ENCODE measurements around the gene VTI1A.

VTI1A gene

DNA sequence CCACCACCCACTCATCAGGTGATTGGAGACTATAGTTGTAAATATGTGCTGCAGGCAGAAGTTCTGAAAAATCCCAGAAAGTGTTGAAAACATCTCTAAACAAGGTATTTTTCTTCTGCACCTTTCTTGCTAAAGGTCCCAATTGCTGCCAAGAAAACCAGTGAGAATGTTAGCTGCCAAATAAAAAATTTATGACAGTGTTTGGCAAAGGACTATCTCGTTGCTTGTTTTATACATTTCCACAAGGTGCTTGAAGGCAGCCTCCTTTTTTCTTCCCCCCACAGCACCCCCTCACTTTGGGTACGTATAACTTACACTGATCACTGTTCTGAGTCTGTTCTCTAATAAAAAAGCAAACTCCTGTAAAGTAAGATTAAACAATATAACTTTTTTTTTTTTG, 344.4 kb downstream of the VTI1A start:
- no peak for DNase-seq

DNA sequence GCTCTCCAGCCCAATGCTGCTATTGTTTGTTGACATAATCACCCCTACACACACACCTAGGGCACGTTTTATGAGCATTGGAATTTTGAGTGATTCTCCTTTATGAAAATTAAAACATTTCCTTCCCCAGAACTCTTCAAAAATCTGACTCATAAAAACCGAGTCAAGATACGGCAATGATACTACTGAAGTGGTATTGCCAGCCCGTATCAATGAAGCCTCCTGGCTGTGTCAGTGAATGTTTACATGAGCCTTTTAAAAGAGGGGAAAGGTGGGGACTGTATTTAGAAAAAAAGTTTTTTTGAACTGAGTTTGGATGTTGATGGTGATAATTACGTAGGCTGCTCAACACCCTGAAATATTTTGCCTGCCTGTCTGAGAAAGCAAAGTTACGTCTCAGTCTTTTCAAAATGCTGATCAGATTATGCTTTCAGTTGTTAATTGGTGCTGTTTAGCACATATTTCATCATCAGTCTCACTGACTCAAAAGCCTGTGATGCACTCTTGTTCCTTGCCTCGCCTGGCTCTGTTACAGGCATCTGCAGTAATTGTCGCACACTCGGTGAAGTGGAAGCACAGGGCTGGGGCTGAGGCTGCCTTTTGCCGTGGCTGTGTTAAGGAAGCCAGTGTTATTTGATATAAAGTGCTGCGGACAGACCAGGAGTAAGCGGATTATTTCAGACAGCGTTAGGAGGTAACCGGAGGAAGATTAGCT, 345.6 kb downstream of the VTI1A start:
- DNase-seq, result no peak

DNA sequence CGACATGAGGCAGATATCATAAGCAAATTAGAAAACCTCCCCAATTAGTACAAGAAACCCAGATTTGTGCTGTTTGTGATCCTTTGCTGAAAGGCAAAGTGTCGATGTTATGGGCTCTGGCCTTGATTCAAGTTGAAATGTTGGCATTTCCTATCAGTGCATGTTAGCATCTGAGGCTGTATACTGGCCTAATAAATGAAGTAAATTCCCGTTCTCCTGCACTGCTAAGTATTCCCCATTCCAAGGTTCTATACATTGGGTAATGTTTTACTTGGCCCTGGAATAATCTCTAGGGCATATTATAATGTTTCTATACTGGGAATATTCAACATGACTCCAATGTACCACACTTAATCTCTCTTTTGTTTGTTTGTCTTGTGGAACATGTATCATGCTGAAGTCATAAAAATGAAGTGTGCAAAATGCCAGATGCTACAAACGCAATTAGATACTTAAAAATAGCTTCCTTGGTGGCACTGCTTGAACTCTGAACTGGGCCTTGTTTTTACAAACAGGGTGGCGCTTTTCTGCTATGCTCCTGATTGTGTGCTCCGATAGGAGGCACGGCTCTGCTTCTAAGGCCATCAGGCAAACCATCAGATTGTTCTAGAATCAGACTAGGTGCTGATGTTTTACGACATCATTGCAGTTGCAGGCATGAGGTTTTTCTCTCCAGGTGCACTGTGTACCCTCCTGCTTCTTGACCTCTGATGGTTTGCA, 346.3 kb downstream of the VTI1A start:
- no peak for DNase-seq

DNA sequence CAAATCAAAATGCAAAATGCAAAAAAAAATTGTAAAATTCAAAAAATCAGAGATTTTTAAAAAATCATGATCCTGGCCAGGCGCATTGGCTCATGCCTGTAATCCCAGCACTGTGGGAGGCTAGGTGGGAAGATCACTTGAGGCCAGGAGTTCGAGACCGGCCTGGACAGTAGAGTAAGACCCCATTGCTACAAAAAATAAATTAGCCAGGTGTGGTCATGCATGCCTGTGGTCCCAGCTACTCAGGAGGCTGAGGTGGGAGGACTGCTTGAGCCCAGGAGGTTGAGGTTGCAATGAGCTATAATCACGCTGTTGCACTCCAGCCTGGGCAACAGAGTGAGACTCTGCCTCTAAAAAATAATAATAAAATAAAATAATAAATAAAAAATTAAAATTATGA, 347.2 kb downstream of the VTI1A start:
- no peak for DNase-seq

DNA sequence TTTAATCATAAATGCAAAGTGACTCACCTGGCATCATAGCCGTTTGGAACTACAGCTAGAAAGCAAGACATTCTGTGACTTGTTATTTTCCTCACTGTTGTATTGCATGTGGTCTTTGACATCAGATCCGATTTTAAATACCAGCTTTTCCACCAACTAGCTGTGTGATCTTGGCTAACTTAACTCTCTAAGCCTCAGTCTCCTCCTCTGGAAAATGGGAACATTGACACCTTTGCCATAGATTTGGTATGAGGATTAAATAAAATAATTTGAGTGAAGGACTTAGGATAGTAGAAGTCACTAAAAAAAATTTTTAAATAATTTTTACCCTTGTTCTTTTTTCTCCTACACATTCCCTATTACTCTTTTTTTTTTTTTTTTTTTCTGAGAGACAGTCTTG, 348.1 kb downstream of the VTI1A start:
- no peak for DNase-seq

DNA sequence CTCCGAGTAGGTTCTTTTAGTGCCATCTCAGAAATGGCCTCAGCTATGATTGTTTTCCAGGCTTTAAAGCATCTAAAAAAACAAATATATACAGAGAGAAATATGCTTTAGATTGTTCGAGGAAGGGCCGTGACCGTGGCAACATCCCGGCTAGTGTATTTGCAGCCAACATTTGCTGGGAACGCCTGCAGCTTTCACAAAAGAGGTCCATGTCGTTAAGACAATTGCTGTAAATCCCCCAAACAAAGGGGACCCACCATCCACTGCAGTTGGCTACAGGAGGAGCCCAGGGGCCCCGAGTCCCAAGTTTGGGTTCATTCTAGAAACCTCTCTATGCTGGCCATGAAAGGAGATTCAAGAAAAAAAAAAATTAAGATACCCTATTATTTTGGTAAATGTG, 350.2 kb downstream of the VTI1A start:
- no peak for DNase-seq

DNA sequence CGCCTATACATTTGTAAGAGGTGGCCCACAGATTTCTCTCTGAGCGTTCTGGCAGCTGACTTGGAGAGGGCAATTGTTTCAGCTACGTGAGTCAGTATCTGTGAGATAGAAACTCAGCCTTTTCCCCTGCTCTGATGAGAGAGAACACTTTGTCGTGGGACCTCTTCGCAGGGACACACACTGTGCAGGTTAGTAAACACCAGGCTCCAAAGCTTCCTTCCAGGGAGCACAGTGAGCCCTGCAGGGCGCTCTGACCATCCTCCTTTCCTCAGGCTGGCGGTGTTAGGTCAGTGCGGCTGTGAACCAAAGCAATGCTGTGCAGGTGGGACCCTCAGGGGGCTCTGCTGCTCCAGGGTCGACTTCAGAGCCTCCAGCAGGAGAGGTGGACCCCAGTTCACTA, 350.8 kb downstream of the VTI1A start:
- DNase-seq, result no peak

DNA sequence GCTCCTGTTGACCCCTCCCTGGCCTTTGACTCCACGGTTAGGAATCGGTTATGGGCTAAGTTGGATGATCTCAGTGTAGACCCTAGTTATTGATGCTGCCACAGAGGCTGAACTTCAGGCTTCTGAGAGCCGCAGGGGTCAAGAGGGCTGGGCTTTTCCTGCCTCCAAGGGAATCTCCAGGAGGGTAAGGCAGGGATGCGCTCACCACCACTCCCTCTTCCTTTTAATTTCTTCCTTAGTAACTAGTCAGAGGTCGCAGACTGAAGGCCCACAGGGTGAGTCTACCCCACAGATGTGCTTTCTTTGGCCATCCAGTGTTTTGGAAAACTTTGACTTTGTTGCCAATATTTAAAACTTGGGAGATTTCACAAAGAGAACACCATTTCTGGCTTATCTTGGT, 352.0 kb downstream of the VTI1A start:
- DNase-seq, result no peak

DNA sequence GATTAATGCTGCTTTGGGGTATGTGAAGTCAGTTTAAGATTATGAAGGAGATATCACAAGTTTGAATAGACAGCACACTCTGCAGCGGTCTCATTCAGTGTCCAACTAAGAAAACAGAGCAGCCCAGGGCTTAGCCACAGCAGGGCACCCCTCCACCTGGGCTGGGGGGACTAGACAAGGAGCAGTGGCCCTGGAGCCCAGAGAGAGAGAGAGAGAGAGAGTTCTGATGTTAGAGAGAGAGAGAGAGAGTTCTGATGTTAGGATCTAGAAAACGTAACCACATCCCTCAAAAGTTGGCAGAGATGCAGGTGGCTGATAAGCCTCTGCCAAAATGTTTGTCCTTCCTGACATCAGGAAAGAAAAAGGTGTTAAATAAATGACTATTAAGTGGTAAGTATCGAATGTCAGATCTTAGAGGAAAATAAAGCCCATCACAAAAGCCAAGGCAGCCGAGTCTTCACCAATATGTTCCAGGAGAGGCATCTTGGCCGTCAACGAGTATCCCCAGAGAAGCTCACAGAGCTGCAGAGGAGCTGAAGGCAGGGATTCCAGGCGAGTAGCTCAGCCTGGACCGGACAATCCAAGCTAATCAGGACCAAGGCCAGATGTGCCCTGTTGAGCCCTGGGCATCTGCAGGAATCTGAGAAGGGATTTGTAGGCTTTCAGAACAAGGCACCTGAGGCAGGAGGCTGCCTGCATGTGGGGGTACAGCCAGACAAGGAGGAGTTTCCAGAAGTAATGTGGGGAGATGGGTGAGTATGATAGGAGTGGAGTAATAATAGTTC, 352.9 kb downstream of the VTI1A start:
- DNase-seq, result no peak

DNA sequence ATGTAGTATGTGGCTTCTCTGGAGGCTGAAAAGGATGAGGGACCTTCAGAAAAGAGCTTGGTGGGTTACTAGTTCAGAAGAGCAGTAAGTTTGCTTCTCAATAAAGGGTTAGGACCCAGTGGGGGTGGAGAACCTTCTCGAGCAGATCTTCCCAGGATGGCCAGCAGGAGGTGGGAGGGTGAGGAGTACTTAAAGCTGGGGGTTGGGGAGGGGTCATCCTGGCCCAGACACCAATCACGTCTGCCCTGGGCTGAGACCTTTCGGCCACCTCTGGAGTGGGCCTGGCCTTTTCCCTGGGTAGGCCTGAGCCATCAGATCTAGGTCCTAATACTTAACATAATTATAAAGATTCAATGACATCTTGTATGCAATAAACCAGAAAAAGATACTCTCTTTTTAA, 354.0 kb downstream of the VTI1A start:
- no peak for DNase-seq

DNA sequence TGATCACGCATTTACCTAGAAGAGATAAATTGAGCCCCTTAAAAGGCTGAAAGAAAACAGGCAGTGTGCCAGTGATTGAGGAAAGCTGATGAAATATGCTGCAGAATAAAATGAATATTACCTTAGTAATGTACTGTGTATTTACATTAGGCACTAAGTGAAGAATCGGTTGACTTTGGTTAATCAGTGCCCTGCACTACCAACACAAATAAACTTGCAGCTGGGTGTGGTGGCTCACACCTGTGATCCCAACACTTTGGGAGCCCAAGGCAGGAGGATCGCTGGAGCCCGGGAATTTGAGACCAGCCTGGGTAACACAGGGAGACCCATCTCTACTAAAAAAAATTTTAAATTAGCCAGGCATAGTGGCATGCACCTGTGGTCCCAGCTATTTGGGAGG, 354.7 kb downstream of the VTI1A start:
- DNase-seq, result no peak

DNA sequence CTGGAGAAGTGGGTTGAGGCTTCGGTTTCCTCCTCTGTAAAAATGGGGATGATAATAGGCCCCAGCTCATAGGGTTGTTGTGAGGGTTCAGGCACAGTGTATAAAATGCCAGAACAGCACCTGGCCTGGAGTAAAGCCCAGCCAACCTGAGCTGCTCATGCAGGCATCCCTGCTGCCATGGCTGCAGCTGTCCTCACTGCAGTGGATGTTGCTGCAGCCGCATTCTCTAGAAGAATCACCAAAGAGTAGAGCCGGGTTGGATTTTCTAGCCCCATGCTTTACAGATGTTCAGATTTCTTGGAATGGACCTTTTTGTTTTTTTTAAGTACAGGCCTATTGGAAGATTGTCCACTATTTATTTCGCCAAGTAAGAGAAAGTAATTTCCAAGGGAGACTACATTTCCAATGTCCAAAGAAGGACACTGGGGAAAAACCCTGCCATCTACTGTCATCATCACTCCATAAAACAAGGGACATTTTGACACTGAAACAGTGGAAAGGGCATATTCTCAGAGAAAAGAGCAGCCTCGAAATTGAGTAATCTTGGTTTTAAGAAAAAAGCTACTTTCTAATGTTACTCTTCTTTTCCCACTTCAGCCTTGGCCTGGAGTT, 355.5 kb downstream of the VTI1A start:
- no peak for DNase-seq

DNA sequence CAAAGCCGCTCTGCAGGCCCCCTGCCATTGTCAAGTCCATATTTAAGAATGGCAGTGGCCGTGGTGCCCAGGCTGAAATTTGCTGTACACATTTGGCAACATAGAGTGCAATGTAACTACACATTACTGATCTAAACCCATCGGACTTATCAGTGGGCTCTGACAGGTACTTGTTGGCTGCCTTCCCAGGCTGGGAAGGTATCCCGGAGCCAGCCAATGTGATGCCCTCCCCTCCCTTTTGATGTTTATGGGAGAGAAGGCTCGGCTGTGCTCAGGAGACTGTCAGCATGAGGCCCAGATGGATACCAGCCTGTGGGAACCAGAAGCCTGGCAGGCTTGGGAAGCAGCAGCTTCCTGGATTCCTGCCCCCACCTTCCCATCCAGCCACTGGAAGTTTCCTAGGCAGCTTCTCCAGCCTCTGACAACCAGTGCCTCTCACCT, 357.0 kb downstream of the VTI1A start:
- DNase-seq, result no peak

DNA sequence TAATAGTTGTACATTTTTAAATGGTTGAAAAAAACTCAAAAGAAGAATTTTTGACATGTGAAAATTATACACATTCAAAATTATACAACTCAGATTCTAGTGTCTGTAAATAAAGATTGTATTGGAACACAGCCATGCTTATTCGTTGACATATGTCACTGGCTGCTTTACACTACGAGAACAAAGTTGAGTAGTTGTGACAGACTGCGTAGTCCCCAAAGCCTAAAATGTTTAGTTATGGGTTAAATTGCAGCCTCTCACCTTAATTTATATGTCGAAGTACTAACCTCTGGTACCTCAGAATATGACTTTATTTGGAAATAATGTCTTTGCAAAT, 358.2 kb downstream of the VTI1A start:
- DNase-seq, result no peak

DNA sequence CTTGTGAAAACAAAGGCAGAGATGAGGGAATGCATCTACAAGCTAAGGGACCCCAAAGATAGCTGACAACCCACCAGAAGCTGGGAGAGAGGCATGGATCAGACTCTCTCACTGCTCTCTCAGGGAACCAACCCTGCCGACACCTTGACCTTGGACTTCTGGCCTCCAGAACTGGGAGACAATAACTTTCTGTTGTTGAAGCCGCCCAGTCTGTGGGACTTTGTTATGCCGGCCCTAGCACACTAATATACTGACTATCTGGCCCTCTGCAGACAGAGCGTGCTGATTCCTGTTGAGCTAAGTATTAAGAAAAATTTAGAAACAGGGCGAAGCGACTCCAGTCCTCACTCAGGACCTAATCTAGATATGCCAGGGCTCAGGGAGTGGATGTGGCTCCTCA, 358.7 kb downstream of the VTI1A start:
- no peak for DNase-seq

DNA sequence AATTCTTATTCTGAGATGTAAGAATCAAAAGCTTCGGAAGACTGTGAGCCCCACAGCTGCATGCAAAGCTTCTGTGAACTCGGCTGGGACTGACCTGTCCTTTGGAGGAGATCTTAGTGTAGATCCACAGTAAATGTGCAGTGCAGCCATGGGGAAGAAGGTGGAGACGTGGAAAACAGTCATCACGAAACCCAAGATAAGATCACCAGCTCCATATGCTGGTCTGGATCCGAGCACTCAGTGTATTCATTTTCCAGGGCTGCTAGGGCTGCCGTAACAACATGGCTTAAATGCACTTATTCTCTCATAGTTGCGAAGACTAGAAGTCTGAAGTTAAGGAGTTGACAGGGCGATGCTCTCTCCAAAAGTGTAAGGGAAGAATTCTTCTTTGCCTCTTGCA, 360.0 kb downstream of the VTI1A start:
- DNase-seq, result no peak

DNA sequence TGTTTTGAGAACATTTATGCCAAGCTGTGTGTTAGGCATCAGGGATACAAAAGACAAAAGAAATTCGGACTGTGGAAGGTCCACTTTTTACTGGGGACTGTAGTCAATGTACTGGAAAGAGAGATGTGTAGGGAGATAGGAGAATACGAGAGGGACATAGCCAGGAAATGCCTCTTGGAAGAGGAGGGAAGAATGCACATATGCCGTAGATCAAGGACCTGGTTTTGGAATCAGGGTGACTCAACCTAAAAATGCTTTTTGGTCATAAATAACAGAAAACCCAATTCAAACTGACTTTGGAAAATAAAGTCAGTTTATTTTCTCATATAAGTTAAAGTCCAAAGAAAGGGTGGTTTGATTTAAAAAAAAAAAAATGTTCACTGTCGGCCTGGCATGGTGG, 362.7 kb downstream of the VTI1A start:
- DNase-seq, result no peak

DNA sequence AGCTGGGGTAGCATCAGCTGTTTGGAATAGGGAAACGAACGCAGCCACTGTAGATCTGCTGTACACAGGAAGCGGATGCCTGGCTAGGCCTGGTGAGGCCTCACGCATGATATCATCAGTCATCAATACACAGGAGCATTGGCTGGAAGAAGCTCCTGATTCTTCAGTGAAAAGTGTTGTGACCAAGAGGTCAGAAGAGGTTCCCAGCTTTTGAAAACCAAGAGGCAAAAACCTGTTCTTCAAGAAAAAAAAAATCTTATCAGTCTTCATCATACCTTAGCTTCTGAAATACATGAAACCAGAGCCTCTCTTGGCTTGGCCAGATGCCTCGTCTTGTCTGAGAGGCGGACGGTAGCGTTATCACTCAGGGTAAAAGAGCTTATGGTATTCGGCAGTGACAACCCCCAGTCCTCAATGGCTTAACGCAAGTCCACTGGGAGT, 363.7 kb downstream of the VTI1A start:
- no peak for DNase-seq

DNA sequence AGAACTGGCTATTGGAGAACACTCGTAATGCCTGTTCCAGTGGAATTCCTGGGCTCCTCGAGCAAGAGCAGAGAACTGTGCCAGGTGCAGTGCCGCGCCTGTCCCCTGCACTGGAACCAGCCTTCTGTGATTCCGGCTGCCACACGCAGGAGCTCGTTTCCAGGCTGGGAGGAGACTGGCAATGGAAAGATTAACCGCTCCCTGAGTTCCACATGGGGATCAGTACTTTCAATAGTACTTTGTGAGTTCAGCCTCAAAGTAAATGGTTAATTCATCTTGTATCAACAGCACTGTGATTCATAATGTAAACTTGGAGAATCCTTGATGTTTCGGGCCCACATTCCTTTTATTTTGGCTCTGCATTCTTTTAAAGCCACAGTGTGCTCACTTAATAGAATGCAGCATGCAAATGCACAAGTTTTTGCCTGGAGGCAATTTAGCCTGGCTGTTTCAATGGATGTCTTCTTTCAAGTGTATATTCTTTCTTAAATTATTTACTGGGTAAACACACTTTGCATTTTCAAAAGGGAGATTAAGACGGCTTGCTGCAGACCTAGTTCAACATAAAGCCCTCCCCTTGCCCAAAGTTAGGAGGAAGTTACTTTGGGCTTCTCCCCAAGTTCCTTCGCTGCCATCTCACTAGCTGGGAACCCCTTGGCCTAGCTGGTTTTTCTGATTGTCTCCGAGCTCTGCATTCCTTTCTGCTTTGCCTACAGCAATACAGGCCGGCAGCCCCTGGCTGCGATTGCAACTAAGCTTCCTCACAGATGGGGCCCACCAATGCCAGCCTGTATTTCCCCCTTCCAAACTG, 364.9 kb downstream of the VTI1A start:
- no peak for DNase-seq

DNA sequence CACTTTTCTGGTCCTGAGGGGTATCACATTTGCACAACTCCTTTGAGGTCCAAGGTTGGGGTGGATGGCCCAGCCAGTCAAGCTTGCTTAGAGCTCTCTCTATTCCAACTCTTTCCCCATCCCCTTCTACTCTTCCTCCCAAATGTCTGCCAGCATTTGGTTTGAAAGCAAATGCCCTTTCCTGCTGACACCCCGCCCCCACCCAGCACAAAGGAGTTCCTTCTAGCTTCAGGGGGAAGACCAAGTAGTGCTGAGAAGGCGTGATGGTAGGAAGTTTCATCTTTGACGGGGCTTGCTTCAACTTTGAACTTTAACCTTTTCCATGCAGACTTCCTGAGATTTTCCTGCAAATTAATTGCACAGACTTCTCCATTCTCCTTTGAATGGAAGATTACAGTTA, 365.6 kb downstream of the VTI1A start:
- DNase-seq, result no peak

DNA sequence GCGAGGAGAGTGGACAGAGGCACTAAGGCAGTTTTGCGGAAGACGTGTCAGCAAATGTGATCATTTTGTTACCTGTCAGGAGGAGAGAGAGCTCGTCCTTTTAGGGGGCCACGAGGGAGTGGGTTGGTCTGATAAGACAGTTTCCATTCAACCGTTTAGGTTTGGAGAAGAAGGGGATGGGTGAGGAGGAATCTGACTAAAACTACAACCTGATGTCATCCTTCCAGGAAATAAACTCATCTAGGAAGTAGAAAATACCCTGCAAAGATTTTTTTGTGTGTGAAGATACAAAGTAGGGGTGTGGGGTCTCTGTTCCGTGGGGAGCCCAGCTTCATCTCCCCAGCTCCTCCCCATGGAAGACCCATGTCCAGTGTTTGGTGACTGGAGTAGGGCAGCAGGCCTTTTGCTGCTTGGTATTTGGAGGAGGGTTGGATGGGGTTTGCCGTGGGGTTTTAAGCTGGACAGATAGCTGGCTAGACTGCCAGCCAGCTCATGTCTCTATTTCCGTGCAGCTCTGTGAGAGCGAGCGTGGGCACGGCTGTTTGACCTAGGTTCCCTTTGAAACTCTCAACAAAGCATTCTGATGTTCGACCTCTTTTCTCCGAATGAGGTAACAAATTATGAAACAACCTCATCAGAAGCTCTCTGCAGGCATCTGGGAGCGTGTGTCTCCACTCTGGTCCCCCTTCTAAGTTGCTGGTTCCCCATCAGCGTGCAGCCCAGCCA, 367.0 kb downstream of the VTI1A start:
- DNase-seq, result no peak

All from activated gamma-delta T cell treated with Interleukin-2 at 50 U/mL for 16 hours (primary cell).